ENCODE data around the gene PAX8. TPM values are rescaled to one million over a fixed set of nuclear protein-coding genes. Genes with fewer than 3 reads are reported as not detected.
A peak's percentile ranks its signal among the peaks of the same experiment; 100 is the strongest.

PAX8 gene
- total RNA-seq, 1 experiment from 2014 or later: 2.4 TPM

- Mint-ChIP-seq H3K27ac (ENCODE audit: low read depth, unreplicated experiment) (no peak overlapping the region), H3K27me3 (ENCODE audit: insufficient read depth, unreplicated experiment) (no peaks in the 10 kb centered on the region), H3K9me3 (ENCODE audit: unreplicated experiment) (no peaks in the 10 kb centered on the region), H3K4me1 (ENCODE audit: insufficient read depth, unreplicated experiment) (peaks cover 15% of the 10 kb centered on the region), H3K36me3 (ENCODE audit: insufficient read depth, unreplicated experiment) (peaks cover 6% of the 10 kb centered on the region), H3K4me3 (ENCODE audit: unreplicated experiment) (no peak overlapping the region)
- ChIA-PET POLR2A (interaction anchor here (1.1 kb wide), 1 partner anchor 12 kb away, joined by 3 read pairs; no protein-coding TSS in a partner anchor), CTCF (interaction anchor here (1.2 to 2.4 kb wide), 3 partner anchors 30 to 152 kb away, joined by 3 to 9 read pairs (median 5); no protein-coding TSS in a partner anchor)
- TF ChIP-seq CTCF (IDR thresholded peaks at IDR 0.05; ENCODE audit: unreplicated experiment): no peak
- peak; percentile 50 for DNase-seq (ENCODE audit: unreplicated experiment)
- intact Hi-C loops (cut with micrococcal nuclease): no loop called here
- no TSS peak for BruUV-seq (replicated peaks)
Measured at GRCh38 chr2:113218283-113219091, 60.2 kb downstream of the PAX8 start.

- Mint-ChIP-seq H3K27ac (ENCODE audit: low read depth, unreplicated experiment) (no peak overlapping the region), H3K4me3 (ENCODE audit: unreplicated experiment) (no peak overlapping the region), H3K9me3 (ENCODE audit: unreplicated experiment) (no peaks in the 10 kb centered on the region), H3K36me3 (ENCODE audit: insufficient read depth, unreplicated experiment) (peaks cover 6% of the 10 kb centered on the region), H3K4me1 (ENCODE audit: insufficient read depth, unreplicated experiment) (peaks cover 15% of the 10 kb centered on the region), H3K27me3 (ENCODE audit: insufficient read depth, unreplicated experiment) (no peaks in the 10 kb centered on the region)
- TF ChIP-seq CTCF (IDR thresholded peaks at IDR 0.05; ENCODE audit: unreplicated experiment): no peak
- no TSS peak for BruUV-seq (replicated peaks)
- ChIA-PET CTCF (interaction anchor here (0.6 to 2.4 kb wide), 7 partner anchors 10 to 690 kb away, joined by 3 to 9 read pairs (median 4); no protein-coding TSS in a partner anchor), POLR2A (interaction anchor here (1.6 kb wide), 1 partner anchor 23 kb away, joined by 4 read pairs; no protein-coding TSS in a partner anchor)
- no peak for DNase-seq (ENCODE audit: unreplicated experiment)
- intact Hi-C loops (cut with micrococcal nuclease): no loop called here
Measured at GRCh38 chr2:113217455-113218282, 61.1 kb downstream of the PAX8 start.

- intact Hi-C loops (cut with micrococcal nuclease): no loop called here
- Mint-ChIP-seq H3K9me3 (ENCODE audit: unreplicated experiment) (no peaks in the 10 kb centered on the region), H3K4me3 (ENCODE audit: unreplicated experiment) (no peak overlapping the region), H3K27ac (ENCODE audit: low read depth, unreplicated experiment) (no peak overlapping the region), H3K4me1 (ENCODE audit: insufficient read depth, unreplicated experiment) (peaks cover 18% of the 10 kb centered on the region), H3K36me3 (ENCODE audit: insufficient read depth, unreplicated experiment) (peaks cover 6% of the 10 kb centered on the region), H3K27me3 (ENCODE audit: insufficient read depth, unreplicated experiment) (no peaks in the 10 kb centered on the region)
- no peak for DNase-seq (ENCODE audit: unreplicated experiment)
- TF ChIP-seq CTCF (IDR thresholded peaks at IDR 0.05; ENCODE audit: unreplicated experiment): no peak
- ChIA-PET CTCF (interaction anchor here (0.6 to 2.4 kb wide), 9 partner anchors 10 to 690 kb away, joined by 3 to 13 read pairs (median 5); no protein-coding TSS in a partner anchor), POLR2A (interaction anchor here (0.7 to 1.6 kb wide), 2 partner anchors 17 to 24 kb away, joined by 4 read pairs; no protein-coding TSS in a partner anchor)
- no TSS peak for BruUV-seq (replicated peaks)
Measured at GRCh38 chr2:113216891-113217454, 61.7 kb downstream of the PAX8 start.
